Colonic mucosa (tissue), 4 donors: ENCODE measurements around the gene GABPB2. TPM values are rescaled to one million over a fixed set of nuclear protein-coding genes. Genes with fewer than 3 reads are reported as not detected.
"Not testable (repeated sequence)": the region's sequence is repeated elsewhere in the genome, so short reads cannot be mapped to it uniquely, and the experiment has no call there.

ENCODE experiments used
- DNase-seq: peaks from one replicate; pipeline ENCODE4 v3.0.0-alpha.2; 2020
- H3K27ac ChIP-seq: fragments of 200-600 bp; one replicate; pipeline ENCODE4 v1.8.0; 2021
- H3K27me3 ChIP-seq: fragments of 200-600 bp; one replicate; pipeline ENCODE4 v1.8.0; 2021
- H3K36me3 ChIP-seq: fragments of 200-600 bp; one replicate; pipeline ENCODE4 v1.8.0; 2021
- H3K4me1 ChIP-seq: fragments of 200-600 bp; one replicate; pipeline ENCODE4 v1.8.0; 2021; ENCODE audit warnings: mild to moderate bottlenecking
- H3K4me3 ChIP-seq: fragments of 200-600 bp; one replicate; pipeline ENCODE4 v1.8.0; 2021
- H3K9ac ChIP-seq, 2 donors: one replicate each; pipeline ENCODE4 v1.7.0; 2013; ENCODE audit warnings: control low read depth in 2 of 2, low read depth in 2 of 2, low read length in 2 of 2
- H3K9me3 ChIP-seq: fragments of 200-600 bp; one replicate; pipeline ENCODE4 v1.8.0; 2021
- intact Hi-C: fragments of 100-400 bp; cut with DNase I; formaldehyde crosslinking; loops from one replicate; pipeline ENCODE4 v1.14.1; 2022
- total RNA-seq, 2 donors: library from RNA; stranded (reverse); fragmentation: NEBNext Ultra II Directional in 1 of 2; extraction: Animal tissue kit (Norgen Biotek cat#: 25700) in 1 of 2; gene quantifications; one replicate each; pipeline ENCODE4 v1.2.1, GENCODE V29; 2021
- TF ChIP-seq, protein P1 (sequence below): fragments of 200-600 bp; IDR thresholded peaks from one replicate; pipeline ENCODE4 v1.8.0; 2022; ENCODE audit warnings: antibody characterized with exemption, mild to moderate bottlenecking
- donor health status: healthy.
- donor health status: DM: no; HTN: no; CAD: no.
- donor health status: DM: no; HTN: no; CAD: no.

The GABPB2 gene
- total RNA-seq, 2 donors from 2014 or later = 13.1 to 15.2 TPM

DNA sequence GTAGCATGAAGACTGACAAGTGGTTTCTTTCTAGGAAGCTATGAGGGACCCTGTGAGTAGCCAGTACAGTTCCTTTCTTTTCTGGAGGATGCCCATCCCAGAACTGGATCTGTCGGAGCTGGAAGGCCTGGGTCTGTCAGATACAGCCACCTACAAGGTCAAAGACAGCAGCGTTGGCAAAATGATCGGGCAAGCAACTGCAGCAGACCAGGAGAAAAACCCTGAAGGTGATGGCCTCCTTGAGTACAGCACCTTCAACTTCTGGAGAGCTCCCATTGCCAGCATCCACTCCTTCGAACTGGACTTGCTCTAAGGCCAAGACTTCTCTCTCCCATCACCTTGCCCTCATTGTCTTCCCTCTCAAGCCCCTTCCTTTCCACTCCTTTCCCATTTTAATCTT lies 3.4 kb upstream of the GABPB2 start:
- Histone ChIP-seq H3K36me3 (no peaks in the 10 kb centered on the region), H3K9me3 (no peaks in the 10 kb centered on the region), H3K4me1 (peaks cover 6% of the 10 kb centered on the region), H3K4me3 (no peak overlapping the region), H3K9ac (no peak overlapping the region), H3K27me3 (no peaks in the 10 kb centered on the region), H3K27ac (no peak overlapping the region)
- intact Hi-C loops = no loop called here
- TF ChIP-seq, protein P1, sequence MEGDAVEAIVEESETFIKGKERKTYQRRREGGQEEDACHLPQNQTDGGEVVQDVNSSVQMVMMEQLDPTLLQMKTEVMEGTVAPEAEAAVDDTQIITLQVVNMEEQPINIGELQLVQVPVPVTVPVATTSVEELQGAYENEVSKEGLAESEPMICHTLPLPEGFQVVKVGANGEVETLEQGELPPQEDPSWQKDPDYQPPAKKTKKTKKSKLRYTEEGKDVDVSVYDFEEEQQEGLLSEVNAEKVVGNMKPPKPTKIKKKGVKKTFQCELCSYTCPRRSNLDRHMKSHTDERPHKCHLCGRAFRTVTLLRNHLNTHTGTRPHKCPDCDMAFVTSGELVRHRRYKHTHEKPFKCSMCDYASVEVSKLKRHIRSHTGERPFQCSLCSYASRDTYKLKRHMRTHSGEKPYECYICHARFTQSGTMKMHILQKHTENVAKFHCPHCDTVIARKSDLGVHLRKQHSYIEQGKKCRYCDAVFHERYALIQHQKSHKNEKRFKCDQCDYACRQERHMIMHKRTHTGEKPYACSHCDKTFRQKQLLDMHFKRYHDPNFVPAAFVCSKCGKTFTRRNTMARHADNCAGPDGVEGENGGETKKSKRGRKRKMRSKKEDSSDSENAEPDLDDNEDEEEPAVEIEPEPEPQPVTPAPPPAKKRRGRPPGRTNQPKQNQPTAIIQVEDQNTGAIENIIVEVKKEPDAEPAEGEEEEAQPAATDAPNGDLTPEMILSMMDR = no peak
- DNase-seq = no peak

DNA sequence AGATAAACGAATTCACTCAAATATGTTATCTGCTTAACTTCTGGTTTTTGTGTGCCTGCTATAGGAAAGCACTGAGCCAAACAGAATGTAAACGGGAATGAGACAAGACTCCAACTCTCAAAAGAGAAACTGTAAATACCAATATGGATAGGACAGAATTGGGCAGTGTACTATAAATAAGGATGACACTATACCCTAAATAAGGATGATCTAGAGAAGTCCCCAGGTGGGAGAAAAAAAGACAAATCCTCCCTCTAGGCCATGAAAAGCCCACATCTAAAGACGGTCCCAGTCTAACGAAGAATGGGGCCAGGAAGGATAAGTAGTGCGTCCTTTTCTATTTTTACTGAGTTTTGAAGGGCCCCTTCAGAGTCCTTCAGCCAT lies 1.5 kb upstream of the GABPB2 start:
- H3K27me3 ChIP-seq = no peaks in the 10 kb centered on the region
- H3K36me3 ChIP-seq = no peaks in the 10 kb centered on the region
- H3K9me3 ChIP-seq = no peaks in the 10 kb centered on the region
- peak overlapping the region; percentile 11 for H3K27ac ChIP-seq
- peaks cover 6% of the 10 kb centered on the region for H3K4me1 ChIP-seq
- no peak for DNase-seq
- no peak overlapping the region for H3K4me3 ChIP-seq
- TF ChIP-seq, protein P1 = no peak
- intact Hi-C loops = no loop called here
- H3K9ac ChIP-seq = no peak overlapping the region

DNA sequence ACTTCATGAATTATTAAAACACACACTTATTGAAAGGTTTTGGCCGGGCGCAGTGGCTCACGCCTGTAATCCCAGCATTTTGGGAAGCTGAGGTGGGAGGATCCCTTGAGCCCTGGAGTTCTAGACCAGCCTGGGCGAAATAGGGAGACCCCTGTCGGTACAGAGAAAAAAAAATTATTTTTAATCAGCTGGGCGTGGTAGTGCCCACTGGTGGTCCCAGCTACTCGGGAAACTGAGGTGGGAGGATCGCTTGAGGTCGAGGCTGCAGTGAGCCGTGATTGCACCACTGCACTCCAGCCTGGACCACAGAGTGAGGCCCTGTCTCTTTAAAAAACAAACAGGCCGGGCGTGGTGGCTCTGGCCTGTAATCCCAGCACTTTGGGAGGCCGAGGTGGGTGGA lies 1.7 kb downstream of the GABPB2 start:
- intact Hi-C loops = no loop called here
- Histone ChIP-seq H3K9me3 (no peaks in the 10 kb centered on the region), H3K4me1 (peaks cover 6% of the 10 kb centered on the region), H3K27me3 (no peaks in the 10 kb centered on the region), H3K27ac (no peak overlapping the region), H3K36me3 (no peaks in the 10 kb centered on the region), H3K4me3 (no peak overlapping the region), H3K9ac (no peak overlapping the region)
- TF ChIP-seq, protein P1 = no peak
- DNase-seq = no peak

DNA sequence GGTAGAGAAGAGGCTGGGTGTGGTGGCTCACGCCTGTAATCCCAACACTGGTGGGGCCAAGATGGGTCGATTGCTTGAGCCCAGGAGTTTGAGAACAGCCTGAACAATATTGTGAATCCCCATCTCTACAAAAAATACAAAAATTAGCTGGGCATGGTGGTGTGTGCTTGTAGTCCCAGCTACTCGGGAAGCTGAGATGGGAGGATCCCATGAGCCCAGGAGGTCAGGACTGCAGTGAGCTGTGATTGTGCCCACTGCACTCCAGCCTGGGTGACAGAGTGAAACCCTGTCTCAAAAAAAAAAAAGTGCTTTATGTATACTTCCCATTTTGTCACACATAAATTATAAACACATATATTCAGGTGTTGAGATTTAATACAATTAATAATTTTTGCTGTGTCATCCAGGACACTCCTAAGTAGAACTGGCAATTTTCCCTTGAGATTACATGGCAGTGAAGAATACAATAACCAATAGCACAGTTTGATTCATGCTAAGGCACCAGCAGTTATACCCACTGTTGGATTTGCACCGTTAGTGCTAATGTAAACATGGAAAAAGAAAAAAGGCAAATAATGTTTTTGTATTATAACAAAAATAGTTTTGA lies 15.5 kb downstream of the GABPB2 start:
- TF ChIP-seq, protein P1 = no peak
- Histone ChIP-seq H3K9me3 (no peaks in the 10 kb centered on the region), H3K4me1 (no peaks in the 10 kb centered on the region), H3K36me3 (no peaks in the 10 kb centered on the region), H3K27me3 (no peaks in the 10 kb centered on the region), H3K27ac (no peak overlapping the region), H3K9ac (no peak overlapping the region), H3K4me3 (no peak overlapping the region)
- no peak for DNase-seq
- intact Hi-C loops = no loop called here

DNA sequence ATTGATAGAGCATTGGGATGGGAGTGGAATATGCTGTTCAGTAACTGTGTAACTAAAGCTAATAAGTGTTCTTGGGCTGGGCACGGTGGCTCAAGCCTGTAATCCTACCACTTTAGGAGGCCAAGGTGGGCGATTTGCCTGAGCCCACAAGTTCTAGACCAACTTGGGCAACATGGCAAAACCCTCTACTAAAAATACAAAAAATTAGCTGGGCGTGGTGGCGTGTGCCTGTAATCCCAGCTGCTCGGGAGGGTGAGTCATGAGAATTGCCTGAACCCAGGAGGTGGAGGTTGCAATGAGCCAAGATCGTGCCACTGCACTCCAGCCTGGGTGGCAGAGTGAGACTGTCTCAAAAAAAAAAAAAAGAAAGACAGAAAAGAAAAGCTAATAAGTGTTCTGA lies 26.9 kb downstream of the GABPB2 start:
- not testable (repeated sequence) for H3K9me3 ChIP-seq, H3K27me3 ChIP-seq, H3K4me3 ChIP-seq, H3K9ac ChIP-seq, DNase-seq, H3K36me3 ChIP-seq, H3K27ac ChIP-seq, H3K4me1 ChIP-seq
- intact Hi-C loops = loop anchor here (5.0 kb wide), 1 partner anchor 60 kb away; the partner anchor contains the start of gene TNFAIP8L2

DNA sequence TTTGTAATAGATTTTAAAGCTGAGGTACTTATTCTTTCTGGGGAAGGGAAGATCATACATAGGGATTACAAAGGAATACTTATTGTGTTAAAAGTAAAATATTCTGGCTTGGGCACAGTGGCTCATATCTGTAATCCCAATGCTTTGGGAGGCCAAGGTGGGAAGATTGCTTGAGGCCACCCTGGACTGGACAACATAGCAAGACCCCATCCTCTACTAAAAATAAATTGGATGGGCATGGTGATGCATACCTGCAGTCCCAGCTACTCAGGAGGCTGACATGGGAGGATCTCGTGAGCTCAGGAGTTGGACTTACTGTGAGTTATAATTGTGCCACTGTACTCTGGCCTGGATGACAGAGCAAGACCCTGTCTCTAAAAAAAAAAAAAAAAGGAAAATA lies 27.6 kb downstream of the GABPB2 start:
- H3K27me3 ChIP-seq = no peaks in the 10 kb centered on the region
- H3K4me1 ChIP-seq = no peaks in the 10 kb centered on the region
- intact Hi-C loops = loop anchor here (5.0 kb wide), 1 partner anchor 59 kb away; the partner anchor contains the start of gene TNFAIP8L2
- no peaks in the 10 kb centered on the region for H3K9me3 ChIP-seq
- no peak overlapping the region for H3K9ac ChIP-seq
- DNase-seq = no peak
- no peaks in the 10 kb centered on the region for H3K36me3 ChIP-seq
- no peak overlapping the region for H3K27ac ChIP-seq
- TF ChIP-seq, protein P1 = no peak
- no peak overlapping the region for H3K4me3 ChIP-seq
